WTC11 (cell line): ENCODE data around the gene TMOD3. TPM values are rescaled to one million over a fixed set of nuclear protein-coding genes. Genes with fewer than 3 reads are reported as not detected.

Experiments used
- ATAC-seq: fragments of 200-7000 bp; cut with Tn5 transposase; 2 replicates; pipeline ENCODE4 v1.10.0; 2021; ENCODE audit warnings: mild to moderate bottlenecking, moderate library complexity
- CTCF ChIA-PET: fragments of 300-600 bp; sonication (Branson Sonifier 250); formaldehyde crosslinking; loops from one replicate; lab custom pipeline; 2021; ENCODE audit warnings: antibody characterized with exemption; lab: Charles Lee
- POLR2A ChIA-PET: fragments of 350-600 bp; sonication (Branson Sonifier 250); formaldehyde crosslinking; loops from one replicate; lab custom pipeline; 2021; ENCODE audit warnings: antibody characterized with exemption; lab: Charles Lee
- DNase-seq: peaks from one replicate; pipeline ENCODE4 v3.0.0; 2021; ENCODE audit warnings: low spot score
- H3K27ac Mint-ChIP-seq: 2 replicates; pipeline ENCODE4 v1.8.0; 2021; ENCODE audit warnings: mixed read lengths
- H3K27me3 Mint-ChIP-seq: 2 replicates; pipeline ENCODE4 v1.8.0; 2021; ENCODE audit warnings: low read depth, mild to moderate bottlenecking, moderate library complexity, mixed read lengths
- H3K36me3 Mint-ChIP-seq: 2 replicates; pipeline ENCODE4 v1.8.0; 2021; ENCODE audit warnings: mixed read lengths
- H3K4me1 Mint-ChIP-seq: 2 replicates; pipeline ENCODE4 v1.8.0; 2022; ENCODE audit warnings: mixed read lengths
- H3K4me3 Mint-ChIP-seq: 2 replicates; pipeline ENCODE4 v1.8.0; 2021; ENCODE audit warnings: mild to moderate bottlenecking, moderate library complexity, mixed read lengths
- H3K9me3 Mint-ChIP-seq: 2 replicates; pipeline ENCODE4 v1.8.0; 2021; ENCODE audit warnings: mixed read lengths
- CBFB ChIP-seq: sonication (generic); formaldehyde crosslinking; IDR thresholded peaks from 2 replicates; pipeline ENCODE4 v1.8.1; 2022; ENCODE audit warnings: mild to moderate bottlenecking, low read depth, missing genetic modification reagents
- EMX1 ChIP-seq: fragments of 250-450 bp; sonication (Bioruptor Pico); IDR thresholded peaks from 2 replicates; pipeline ENCODE4 v1.8.0; 2021; ENCODE audit warnings: mild to moderate bottlenecking
- NR1H2 ChIP-seq: sonication (generic); formaldehyde crosslinking; IDR thresholded peaks from 2 replicates; pipeline ENCODE4 v1.9.0; 2021; ENCODE audit warnings: mild to moderate bottlenecking, moderate library complexity, missing genetic modification reagents
- NR2C2 ChIP-seq: sonication (generic); formaldehyde crosslinking; IDR thresholded peaks from 2 replicates; pipeline ENCODE4 v1.8.0; 2022; ENCODE audit warnings: mild to moderate bottlenecking, missing genetic modification reagents
- RELA ChIP-seq: sonication (generic); formaldehyde crosslinking; IDR thresholded peaks from 2 replicates; pipeline ENCODE4 v1.8.1; 2022; ENCODE audit warnings: missing genetic modification reagents, mild to moderate bottlenecking, borderline replicate concordance
- TP53 ChIP-seq: sonication (generic); formaldehyde crosslinking; IDR thresholded peaks from 2 replicates; pipeline ENCODE4 v1.8.1; 2023; ENCODE audit warnings: mild to moderate bottlenecking, missing genetic modification reagents
- ZBTB21 ChIP-seq: sonication (generic); formaldehyde crosslinking; IDR thresholded peaks from 2 replicates; pipeline ENCODE4 v1.8.1; 2023; ENCODE audit warnings: mild to moderate bottlenecking, missing genetic modification reagents, borderline replicate concordance
- ZNF219 ChIP-seq: sonication (generic); formaldehyde crosslinking; IDR thresholded peaks from 2 replicates; pipeline ENCODE4 v1.8.0; 2023; ENCODE audit warnings: missing genetic modification reagents, mild to moderate bottlenecking, borderline replicate concordance
- ZNF232 ChIP-seq: sonication (generic); formaldehyde crosslinking; IDR thresholded peaks from 2 replicates; pipeline ENCODE4 v1.8.0; 2022; ENCODE audit warnings: mild to moderate bottlenecking, missing genetic modification reagents
- ZNF416 ChIP-seq: fragments of 250-450 bp; sonication (Bioruptor Pico); IDR thresholded peaks from 2 replicates; pipeline ENCODE4 v1.9.0; 2021; ENCODE audit warnings: mild to moderate bottlenecking, inconsistent platforms
- total RNA-seq: library from RNA; stranded (reverse); gene quantifications from 3 replicates; pipeline ENCODE4 v1.2.3, GENCODE V29; 2021
- TF ChIP-seq, protein P1 (sequence below): fragments of 250-450 bp; sonication (Bioruptor Pico); IDR thresholded peaks from 2 replicates; pipeline ENCODE4 v2.1.2; 2022; ENCODE audit warnings: mild to moderate bottlenecking, moderate library complexity
- TF ChIP-seq, protein P2 (sequence below): fragments of 250-450 bp; sonication (Bioruptor Pico); IDR thresholded peaks from 2 replicates; pipeline ENCODE4 v1.9.0; 2021; ENCODE audit warnings: mild to moderate bottlenecking
- TF ChIP-seq, protein P3 (sequence below): sonication (generic); formaldehyde crosslinking; IDR thresholded peaks from 2 replicates; pipeline ENCODE4 v1.8.0; 2023; ENCODE audit warnings: missing genetic modification reagents, mild to moderate bottlenecking, borderline replicate concordance
- TF ChIP-seq, protein P4 (sequence below): sonication (generic); formaldehyde crosslinking; IDR thresholded peaks from 2 replicates; pipeline ENCODE4 v1.8.0; 2023; ENCODE audit warnings: missing genetic modification reagents
- TF ChIP-seq, protein P5 (sequence below): sonication (generic); formaldehyde crosslinking; IDR thresholded peaks from 2 replicates; pipeline ENCODE4 v1.8.1; 2023; ENCODE audit warnings: mild to moderate bottlenecking, missing genetic modification reagents

Gene TMOD3
- total RNA-seq, 1 experiment from 2014 or later: 40.6 TPM

DNA sequence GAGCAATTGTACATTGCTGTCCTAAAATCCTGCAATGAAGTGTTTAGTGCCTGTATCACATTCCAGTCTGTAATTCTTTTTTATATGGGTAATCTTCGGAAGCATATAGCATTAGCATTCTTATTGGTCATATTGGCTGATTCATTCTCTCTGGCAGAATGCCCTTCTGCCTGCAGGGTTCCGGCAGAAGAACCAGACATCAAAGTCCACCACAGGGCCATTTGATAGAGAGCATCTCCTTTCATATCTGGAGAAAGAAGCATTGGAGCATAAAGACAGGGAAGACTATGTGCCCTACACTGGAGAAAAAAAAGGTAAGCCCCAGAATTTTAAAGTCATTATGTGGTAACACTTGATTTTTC is 39.6 kb downstream of the TMOD3 start (continued):
- TF ChIP-seq, protein P1, sequence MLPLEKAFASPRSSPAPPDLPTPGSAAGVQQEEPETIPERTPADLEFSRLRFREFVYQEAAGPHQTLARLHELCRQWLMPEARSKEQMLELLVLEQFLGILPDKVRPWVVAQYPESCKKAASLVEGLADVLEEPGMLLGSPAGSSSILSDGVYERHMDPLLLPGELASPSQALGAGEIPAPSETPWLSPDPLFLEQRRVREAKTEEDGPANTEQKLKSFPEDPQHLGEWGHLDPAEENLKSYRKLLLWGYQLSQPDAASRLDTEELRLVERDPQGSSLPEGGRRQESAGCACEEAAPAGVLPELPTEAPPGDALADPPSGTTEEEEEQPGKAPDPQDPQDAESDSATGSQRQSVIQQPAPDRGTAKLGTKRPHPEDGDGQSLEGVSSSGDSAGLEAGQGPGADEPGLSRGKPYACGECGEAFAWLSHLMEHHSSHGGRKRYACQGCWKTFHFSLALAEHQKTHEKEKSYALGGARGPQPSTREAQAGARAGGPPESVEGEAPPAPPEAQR (CRISPR knock-in tag): no peak
- no peak for TF ChIP-seq RELA
- no peak for TF ChIP-seq ZBTB21 (CRISPR knock-in tag)
- TF ChIP-seq ZNF232 (CRISPR knock-in tag): no peak

DNA sequence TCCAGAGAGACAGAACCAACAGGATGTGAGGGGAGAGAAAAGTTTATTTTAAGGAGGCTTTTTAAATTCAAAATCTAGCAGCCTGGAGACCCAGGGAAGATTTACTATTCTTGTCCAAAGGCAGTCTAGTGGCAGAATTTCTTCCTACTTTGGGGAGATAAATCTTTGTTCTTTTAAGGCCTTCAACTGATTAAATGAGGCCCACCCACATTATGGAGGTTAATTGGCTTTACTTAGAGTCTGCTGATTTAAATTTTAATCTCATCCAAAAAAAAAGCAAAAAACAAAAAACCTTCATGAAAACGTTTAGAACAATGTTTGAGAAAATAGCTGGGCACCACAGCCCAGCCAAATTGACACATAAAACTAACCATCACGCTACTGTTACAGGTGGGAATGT is 41.3 kb downstream of the TMOD3 start:
- Mint-ChIP-seq H3K27ac (no peak overlapping the region), H3K4me3 (no peak overlapping the region), H3K27me3 (no peaks in the 10 kb centered on the region), H3K36me3 (peaks cover 40% of the 10 kb centered on the region), H3K9me3 (peaks cover 7% of the 10 kb centered on the region; the same call in 1 of the 2 replicates), H3K4me1 (peaks cover 19% of the 10 kb centered on the region)
- CTCF ChIA-PET: interaction anchor here (1.3 to 1.4 kb wide), 2 partner anchors 14 to 18 kb away, joined by 3 to 4 read pairs; no protein-coding TSS in a partner anchor
- DNase-seq (no peak), ATAC-seq (no peak)
- TF ChIP-seq, protein P2, sequence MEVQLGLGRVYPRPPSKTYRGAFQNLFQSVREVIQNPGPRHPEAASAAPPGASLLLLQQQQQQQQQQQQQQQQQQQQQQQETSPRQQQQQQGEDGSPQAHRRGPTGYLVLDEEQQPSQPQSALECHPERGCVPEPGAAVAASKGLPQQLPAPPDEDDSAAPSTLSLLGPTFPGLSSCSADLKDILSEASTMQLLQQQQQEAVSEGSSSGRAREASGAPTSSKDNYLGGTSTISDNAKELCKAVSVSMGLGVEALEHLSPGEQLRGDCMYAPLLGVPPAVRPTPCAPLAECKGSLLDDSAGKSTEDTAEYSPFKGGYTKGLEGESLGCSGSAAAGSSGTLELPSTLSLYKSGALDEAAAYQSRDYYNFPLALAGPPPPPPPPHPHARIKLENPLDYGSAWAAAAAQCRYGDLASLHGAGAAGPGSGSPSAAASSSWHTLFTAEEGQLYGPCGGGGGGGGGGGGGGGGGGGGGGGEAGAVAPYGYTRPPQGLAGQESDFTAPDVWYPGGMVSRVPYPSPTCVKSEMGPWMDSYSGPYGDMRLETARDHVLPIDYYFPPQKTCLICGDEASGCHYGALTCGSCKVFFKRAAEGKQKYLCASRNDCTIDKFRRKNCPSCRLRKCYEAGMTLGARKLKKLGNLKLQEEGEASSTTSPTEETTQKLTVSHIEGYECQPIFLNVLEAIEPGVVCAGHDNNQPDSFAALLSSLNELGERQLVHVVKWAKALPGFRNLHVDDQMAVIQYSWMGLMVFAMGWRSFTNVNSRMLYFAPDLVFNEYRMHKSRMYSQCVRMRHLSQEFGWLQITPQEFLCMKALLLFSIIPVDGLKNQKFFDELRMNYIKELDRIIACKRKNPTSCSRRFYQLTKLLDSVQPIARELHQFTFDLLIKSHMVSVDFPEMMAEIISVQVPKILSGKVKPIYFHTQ (CRISPR knock-in tag): no peak
- TF ChIP-seq NR1H2 (no peak), TP53 (CRISPR knock-in tag) (no peak), NR2C2 (CRISPR knock-in tag) (no peak), ZNF219 (CRISPR knock-in tag) (no peak), CBFB (CRISPR knock-in tag) (no peak), EMX1 (CRISPR knock-in tag) (no peak), ZNF416 (CRISPR knock-in tag) (no peak), ZNF232 (CRISPR knock-in tag) (no peak)
- TF ChIP-seq, protein P3, sequence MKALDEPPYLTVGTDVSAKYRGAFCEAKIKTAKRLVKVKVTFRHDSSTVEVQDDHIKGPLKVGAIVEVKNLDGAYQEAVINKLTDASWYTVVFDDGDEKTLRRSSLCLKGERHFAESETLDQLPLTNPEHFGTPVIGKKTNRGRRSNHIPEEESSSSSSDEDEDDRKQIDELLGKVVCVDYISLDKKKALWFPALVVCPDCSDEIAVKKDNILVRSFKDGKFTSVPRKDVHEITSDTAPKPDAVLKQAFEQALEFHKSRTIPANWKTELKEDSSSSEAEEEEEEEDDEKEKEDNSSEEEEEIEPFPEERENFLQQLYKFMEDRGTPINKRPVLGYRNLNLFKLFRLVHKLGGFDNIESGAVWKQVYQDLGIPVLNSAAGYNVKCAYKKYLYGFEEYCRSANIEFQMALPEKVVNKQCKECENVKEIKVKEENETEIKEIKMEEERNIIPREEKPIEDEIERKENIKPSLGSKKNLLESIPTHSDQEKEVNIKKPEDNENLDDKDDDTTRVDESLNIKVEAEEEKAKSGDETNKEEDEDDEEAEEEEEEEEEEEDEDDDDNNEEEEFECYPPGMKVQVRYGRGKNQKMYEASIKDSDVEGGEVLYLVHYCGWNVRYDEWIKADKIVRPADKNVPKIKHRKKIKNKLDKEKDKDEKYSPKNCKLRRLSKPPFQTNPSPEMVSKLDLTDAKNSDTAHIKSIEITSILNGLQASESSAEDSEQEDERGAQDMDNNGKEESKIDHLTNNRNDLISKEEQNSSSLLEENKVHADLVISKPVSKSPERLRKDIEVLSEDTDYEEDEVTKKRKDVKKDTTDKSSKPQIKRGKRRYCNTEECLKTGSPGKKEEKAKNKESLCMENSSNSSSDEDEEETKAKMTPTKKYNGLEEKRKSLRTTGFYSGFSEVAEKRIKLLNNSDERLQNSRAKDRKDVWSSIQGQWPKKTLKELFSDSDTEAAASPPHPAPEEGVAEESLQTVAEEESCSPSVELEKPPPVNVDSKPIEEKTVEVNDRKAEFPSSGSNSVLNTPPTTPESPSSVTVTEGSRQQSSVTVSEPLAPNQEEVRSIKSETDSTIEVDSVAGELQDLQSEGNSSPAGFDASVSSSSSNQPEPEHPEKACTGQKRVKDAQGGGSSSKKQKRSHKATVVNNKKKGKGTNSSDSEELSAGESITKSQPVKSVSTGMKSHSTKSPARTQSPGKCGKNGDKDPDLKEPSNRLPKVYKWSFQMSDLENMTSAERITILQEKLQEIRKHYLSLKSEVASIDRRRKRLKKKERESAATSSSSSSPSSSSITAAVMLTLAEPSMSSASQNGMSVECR (CRISPR knock-in tag): no peak
- TF ChIP-seq, protein P4, sequence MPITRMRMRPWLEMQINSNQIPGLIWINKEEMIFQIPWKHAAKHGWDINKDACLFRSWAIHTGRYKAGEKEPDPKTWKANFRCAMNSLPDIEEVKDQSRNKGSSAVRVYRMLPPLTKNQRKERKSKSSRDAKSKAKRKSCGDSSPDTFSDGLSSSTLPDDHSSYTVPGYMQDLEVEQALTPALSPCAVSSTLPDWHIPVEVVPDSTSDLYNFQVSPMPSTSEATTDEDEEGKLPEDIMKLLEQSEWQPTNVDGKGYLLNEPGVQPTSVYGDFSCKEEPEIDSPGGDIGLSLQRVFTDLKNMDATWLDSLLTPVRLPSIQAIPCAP (CRISPR knock-in tag): no peak
- TF ChIP-seq, protein P5, sequence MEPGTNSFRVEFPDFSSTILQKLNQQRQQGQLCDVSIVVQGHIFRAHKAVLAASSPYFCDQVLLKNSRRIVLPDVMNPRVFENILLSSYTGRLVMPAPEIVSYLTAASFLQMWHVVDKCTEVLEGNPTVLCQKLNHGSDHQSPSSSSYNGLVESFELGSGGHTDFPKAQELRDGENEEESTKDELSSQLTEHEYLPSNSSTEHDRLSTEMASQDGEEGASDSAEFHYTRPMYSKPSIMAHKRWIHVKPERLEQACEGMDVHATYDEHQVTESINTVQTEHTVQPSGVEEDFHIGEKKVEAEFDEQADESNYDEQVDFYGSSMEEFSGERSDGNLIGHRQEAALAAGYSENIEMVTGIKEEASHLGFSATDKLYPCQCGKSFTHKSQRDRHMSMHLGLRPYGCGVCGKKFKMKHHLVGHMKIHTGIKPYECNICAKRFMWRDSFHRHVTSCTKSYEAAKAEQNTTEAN (CRISPR knock-in tag): no peak
- POLR2A ChIA-PET: no interaction called here
